Medulla oblongata (tissue), 1 donor: ENCODE measurements around the gene TFDP1.

Source experiments
- DNase-seq: peaks from one replicate; pipeline ENCODE4 v3.0.0-alpha.2; 2015; ENCODE audit errors: extremely low spot score

Gene TFDP1

GRCh38 chr13:113650275-113650674, 65.7 kb downstream of the TFDP1 start:
- DNase-seq, result no peak

GRCh38 chr13:113650731-113651148, 66.2 kb downstream of the TFDP1 start:
- DNase-seq, result no peak

GRCh38 chr13:113651511-113652403, 67.2 kb downstream of the TFDP1 start:
- no peak for DNase-seq

- no peak for DNase-seq
These were observed 68.1 kb downstream of the TFDP1 start for GRCh38 chr13:113652404-113653263.

- no peak for DNase-seq
These were observed 69.0 kb downstream of the TFDP1 start for GRCh38 chr13:113653264-113654174.

GRCh38 chr13:113654175-113654560, 69.6 kb downstream of the TFDP1 start:
- no peak for DNase-seq

- DNase-seq, result no peak
These were observed 70.2 kb downstream of the TFDP1 start for GRCh38 chr13:113654591-113655345.

GRCh38 chr13:113655346-113656002, 70.9 kb downstream of the TFDP1 start:
- no peak for DNase-seq

GRCh38 chr13:113656003-113656588, 71.5 kb downstream of the TFDP1 start:
- DNase-seq, result no peak

GRCh38 chr13:113656831-113657671, 72.5 kb downstream of the TFDP1 start:
- DNase-seq, result no peak

GRCh38 chr13:113657851-113658741, 73.5 kb downstream of the TFDP1 start, which contains the start of gene ATP4B:
TSS of gene ATP4B (minus strand) at chr13:113658198. CDS start at chr13:113658144, 54 bp downstream.
- DNase-seq, result no peak

GRCh38 chr13:113658836-113659235, 74.3 kb downstream of the TFDP1 start:
- DNase-seq, result no peak

GRCh38 chr13:113659337-113659736, 74.8 kb downstream of the TFDP1 start:
- no peak for DNase-seq

- no peak for DNase-seq
These were observed 75.5 kb downstream of the TFDP1 start for GRCh38 chr13:113660066-113660465.

GRCh38 chr13:113661509-113661908, 77.0 kb downstream of the TFDP1 start:
- DNase-seq, result no peak

- DNase-seq, result no peak
These were observed 79.4 kb downstream of the TFDP1 start for GRCh38 chr13:113663934-113664333.

- no peak for DNase-seq
These were observed 80.4 kb downstream of the TFDP1 start for GRCh38 chr13:113664751-113665596.
